MM.1S (cell line): ENCODE measurements around the gene PDE4C.

Source experiments
- CTCF ChIP-seq: fragments of 300-600 bp; sonication (generic); IDR thresholded peaks from 2 replicates; pipeline ENCODE4 v1.5.1; 2016; ENCODE audit warnings: antibody characterized with exemption, low read length, mixed read lengths
- EZH2phosphoT487 ChIP-seq: fragments of 300-600 bp; sonication (generic); IDR thresholded peaks from 2 replicates; pipeline ENCODE4 v1.6.1; 2018; ENCODE audit warnings: antibody characterized with exemption, low read length

DNA sequence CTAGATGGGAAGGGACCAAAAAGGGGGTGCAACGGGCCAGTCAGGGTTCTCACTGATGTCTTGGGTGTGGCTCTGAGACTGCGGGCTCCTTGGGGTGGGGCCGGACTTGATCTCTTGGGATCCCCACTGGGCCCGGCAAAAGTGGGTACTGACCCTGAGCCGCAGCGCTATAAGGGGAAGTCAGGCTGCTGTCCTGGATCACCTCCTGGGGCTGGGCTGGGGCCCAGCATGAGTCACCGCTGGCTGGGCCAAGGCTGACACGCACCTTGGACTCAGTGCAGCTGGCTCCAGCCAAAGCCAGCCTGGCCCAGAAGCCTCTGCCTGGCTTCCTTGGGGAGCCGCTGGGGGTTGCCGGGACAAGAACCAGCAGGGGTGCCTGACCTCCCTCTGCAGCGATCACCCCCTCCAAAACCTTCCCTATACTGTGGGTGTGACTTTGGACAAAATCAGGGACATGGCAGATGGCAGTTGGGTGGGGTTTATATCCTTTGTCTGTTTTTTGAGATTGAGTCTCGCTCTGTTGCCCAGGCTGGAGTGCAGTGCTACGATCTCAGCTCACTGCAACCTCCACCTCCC, 48.6 kb upstream of the PDE4C start:
- TF ChIP-seq CTCF (no peak), EZH2phosphoT487 (no peak)
